Left hindlimb (tissue), 1 donor: ENCODE data around the gene TWIST2.
A peak's percentile ranks its signal among the peaks of the same experiment; 100 is the strongest.

Experiments
- DNase-seq: peaks from one replicate; pipeline ENCODE4 v3.0.0-alpha.2; 2018

Gene TWIST2

DNA sequence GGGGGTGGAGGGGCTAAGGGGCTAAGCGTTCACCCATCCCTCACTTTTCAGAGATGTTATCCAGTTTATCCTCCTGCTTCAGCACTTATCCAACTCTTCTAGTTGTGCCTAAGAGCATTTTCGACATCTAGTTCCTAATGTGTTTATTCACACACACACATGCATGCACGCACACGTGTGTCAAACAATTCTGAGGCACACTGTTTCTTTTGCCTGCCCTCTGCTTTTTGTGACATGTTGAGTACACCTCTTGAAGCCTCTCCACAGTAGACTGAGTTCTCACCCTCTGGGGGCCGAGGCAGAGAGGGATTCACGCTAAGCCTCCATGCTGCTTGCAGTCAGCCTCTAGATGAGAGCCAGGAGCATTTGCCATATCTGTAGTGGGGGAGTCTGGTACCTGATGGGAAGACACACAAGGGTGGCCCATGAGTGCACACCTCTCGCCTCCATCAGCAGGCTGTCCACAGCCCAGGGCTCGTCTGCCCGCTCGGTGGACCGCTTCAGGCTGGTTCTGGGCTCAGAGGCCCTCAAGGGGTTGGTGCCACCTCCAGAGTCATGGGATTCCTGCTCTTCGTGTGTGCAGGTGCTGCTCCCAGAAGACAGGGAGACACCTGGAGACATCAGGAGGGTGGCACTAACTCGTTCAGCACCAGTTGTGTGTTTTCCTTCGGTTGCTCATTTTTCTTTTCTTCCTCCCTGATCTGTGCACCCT is 11.9 kb downstream of the TWIST2 start:
- DNase-seq, result no peak

DNA sequence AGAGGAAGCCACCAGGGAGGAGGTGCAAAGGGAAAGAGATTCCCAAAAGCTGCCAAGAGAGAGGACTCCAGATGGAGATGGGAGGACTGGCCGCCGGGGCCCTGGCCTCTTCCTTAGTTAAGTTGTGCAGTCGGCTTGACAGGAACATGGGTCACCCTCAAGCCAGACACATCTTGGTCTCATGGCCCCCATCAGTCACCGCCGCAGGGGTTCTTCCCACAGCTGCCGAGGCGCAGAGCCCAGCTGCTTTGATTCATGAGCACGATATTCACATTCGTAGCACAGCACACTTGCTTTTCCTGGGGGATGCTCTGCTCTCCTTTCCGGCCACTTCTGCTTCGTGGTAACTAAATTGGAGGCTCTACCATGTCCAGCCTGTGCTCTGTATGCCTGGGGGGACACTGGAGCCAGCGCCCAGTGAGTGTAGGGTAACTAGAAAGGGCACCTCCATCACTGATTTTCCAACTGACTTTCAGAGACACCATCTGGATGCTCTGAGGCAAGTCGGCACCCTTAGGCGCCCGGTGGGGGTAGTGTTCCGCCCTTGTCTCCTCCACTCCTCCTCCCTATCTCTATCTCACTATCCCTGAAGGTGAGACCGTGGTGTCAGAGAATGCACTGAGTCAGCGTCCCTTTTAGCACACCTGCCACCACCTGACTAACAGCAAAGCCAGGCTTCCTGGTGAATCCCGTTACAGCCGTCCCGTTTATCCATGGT is 13.3 kb downstream of the TWIST2 start:
- no peak for DNase-seq

GRCh38 chr2:238861766-238862315 is 14.0 kb downstream of the TWIST2 start:
- no peak for DNase-seq

DNA sequence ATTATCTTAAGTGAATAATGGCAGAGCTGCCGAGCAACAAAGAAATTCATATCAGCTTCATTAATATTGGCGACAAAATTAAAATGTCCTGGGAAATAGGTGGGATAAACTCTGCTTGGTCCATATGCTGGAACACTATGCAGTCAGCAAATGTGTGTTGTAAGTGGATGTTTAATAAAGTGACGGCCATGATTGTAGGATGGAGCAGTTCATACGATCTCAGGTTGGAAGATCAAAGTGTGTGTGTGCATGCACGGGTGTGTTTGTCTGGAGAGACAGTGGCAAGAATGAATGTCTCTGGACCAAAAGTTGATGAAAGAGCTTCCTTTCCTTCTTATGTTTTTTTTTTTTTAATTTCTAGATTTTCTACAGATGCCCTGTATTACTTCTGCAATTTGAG is 14.8 kb downstream of the TWIST2 start:
- no peak for DNase-seq

DNA sequence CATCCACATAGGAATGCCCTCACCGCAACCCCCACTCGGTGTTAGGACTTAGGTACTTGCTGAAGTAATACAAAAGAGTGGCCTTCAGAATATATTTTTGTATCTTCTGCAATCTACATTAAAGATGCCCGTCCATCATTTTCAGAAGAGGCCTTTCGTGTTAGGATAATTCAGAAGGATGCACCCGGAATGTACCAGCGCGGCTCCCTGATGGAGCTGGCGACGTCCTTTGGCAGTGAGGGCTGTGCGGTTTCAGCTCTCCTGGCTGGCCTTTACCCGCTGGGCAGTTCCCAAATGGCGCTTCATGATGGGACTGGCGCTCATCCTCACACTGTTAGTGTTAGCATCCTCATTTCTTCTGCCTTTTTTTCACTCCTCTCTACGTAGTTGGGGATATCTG is 15.3 kb downstream of the TWIST2 start:
- DNase-seq, result no peak

GRCh38 chr2:238863749-238864206 is 15.9 kb downstream of the TWIST2 start:
- DNase-seq, result no peak

- DNase-seq, result peak; percentile 91
Measured at GRCh38 chr2:238864207-238865014, 16.5 kb downstream of the TWIST2 start.

DNA sequence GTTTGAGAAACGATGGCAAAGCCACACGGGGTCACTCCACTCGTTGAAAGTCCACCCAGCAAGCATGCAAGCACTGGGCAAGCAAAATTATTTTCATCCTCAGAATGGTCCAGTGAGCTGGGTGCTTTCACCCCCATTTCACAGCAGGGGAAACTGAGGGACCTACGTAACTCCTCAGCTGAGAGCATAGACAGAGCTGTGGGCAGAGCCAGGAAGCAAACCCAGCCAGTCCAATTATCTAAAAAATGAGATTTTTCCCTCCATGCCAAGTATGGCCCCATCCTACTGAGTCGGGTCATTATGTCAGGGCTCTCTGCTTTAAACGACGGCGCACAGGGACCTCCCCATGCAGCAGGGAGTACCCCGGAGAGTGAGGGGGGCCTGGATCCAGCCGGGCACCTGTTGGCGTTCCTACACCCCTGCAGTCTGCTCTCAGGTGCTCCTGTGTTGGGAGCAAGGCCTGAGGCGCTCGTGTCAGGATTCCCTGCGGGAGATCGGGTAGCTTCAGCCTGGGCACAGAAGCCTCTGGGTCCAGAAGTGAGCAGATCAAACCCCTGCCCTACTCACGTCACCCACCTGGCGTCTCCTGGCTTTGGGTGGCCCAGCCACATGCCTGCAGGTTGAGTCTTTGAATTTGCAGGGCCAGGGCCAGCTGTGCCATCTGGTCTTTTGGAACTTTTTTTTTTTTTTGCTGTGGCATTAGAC is 17.3 kb downstream of the TWIST2 start:
- no peak for DNase-seq

- no peak for DNase-seq
Measured at GRCh38 chr2:238865744-238866355, 18.0 kb downstream of the TWIST2 start.

GRCh38 chr2:238866656-238867277 is 18.9 kb downstream of the TWIST2 start:
- no peak for DNase-seq

DNA sequence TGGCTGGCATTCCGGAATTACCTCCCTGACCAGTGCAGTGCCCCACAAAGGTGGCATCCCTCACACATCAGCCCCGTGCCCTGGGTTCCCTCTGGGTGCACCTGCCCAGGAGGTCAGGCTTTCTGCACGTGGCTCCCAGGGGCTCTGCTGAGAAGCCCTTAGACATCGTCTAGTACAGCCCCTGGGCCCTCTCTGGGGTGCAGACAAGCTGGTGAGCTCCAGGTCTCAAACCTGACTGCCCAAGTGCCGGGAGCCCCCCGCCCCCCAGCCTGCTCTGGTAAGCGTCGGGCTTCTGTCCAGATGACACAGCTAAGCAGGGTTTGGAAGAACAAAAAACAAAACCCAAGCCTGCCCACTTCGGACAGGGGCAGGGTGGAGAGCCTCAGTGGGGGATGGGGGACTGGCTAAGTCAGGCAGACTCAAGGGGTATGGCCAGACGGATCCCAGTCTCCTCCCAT is 20.2 kb downstream of the TWIST2 start:
- no peak for DNase-seq

DNA sequence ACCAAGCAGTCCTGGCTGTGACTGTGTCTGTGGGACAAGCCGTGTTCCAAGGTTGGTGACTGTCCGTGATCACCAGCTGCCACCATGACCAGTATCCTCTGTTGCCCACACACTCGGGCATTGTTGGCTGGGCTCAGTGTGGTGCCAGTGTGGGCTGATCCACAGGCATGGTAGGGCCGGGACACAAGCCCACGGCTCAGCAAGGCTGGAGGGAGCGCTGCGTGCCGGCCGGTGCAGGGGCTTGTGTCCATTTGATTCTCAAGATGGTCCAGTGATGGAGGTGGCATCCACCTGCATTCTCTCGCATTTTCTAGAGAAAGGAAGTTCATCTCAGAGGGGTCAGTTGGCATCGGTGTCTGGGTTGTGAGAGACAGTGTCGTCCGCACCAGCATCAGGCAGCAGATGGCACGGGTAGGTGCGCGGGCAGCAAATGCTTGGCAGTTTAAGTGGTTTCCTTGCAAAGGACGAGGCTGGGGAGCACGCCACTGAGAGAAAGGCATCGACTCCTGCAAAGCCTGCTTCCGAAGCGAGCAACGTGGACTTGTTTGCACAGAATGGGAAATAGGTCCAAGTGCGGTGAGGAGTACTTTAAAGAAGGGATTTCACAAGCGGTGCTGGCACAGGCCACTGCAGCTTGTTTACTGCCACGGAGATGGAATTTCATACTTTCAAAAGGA is 20.9 kb downstream of the TWIST2 start:
- DNase-seq, result no peak

- DNase-seq, result no peak
Measured at GRCh38 chr2:238869293-238870124, 21.6 kb downstream of the TWIST2 start.

DNA sequence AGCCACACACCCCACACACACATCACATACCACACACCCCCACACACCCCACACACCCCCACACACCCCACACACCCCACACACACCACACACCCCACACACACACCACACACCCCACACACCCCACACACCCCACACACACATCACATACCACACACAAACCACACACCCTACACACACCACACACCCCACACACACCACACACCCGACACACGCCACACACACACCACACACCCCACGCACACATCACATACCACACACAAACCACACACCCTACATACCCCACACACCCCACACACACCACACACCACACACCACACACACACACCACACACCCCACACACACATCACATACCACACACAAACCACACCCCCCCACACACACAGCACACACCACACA is 22.4 kb downstream of the TWIST2 start:
- no peak for DNase-seq

- no peak for DNase-seq
Measured at GRCh38 chr2:238872026-238872425, 24.1 kb downstream of the TWIST2 start.

GRCh38 chr2:238872628-238873380 is 24.9 kb downstream of the TWIST2 start:
- no peak for DNase-seq

DNA sequence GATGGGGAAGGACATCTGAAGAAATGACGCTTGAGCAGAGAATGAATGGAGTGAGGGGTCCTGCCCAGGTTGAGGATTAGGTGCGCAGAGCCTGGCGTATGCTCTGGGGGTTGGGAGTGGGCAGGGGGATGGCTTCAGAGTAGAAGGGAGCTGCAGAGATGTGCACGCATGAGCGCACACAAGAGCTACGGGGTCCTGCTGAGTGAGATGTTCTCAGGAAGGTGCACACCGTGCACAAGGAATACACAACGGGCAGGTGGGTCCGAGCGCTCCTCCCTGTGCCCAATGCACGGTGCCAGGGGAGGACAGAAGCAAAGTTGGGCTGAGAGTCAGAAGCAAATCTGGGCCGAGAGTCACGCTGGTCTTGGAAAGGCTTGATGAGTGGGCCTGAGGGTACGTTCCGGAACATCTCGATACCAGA is 25.5 kb downstream of the TWIST2 start:
- DNase-seq, result no peak

DNA sequence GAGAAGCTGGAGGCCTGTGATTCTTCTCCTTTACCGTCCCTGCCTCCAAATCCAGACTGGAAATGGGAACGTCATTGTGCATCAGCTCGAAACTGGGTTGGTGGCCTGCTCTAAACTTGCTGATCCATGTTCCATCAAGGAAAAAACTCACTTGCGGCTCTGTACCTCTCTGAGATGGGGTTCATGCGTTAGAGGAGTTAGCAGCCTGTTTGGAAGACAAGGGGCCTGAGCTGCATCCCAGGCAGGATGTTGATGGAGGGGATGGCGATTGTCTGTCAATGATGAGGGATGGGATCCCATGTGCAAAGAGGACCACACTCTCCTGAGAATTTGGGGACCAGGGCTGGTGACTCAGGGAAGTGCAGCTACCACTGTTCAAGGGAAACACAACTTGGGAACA is 26.0 kb downstream of the TWIST2 start:
- no peak for DNase-seq
